GM10248 (cell line): ENCODE measurements around the gene KSR1.

Source experiments
- CTCF ChIA-PET: fragments of 300-600 bp; sonication (Branson Sonifier 250); formaldehyde crosslinking; extraction: SDS; loops from one replicate; lab custom pipeline; 2021; ENCODE audit warnings: antibody characterized with exemption; lab: Yijun Ruan, JAX
- POLR2A ChIA-PET: fragments of 350-650 bp; sonication (Branson Sonifier 250); formaldehyde crosslinking; extraction: SDS; loops from one replicate; lab custom pipeline; 2020; ENCODE audit warnings: antibody characterized with exemption; lab: Yijun Ruan, JAX
- DNase-seq: peaks from one replicate; pipeline ENCODE4 v3.0.0; 2012; ENCODE audit errors: extremely low spot score
- CTCF ChIP-seq: IDR thresholded peaks from 2 replicates; pipeline ENCODE4 v1.5.1; 2012; ENCODE audit warnings: mild to moderate bottlenecking, low read depth; ENCODE audit errors: extremely low read depth, missing control alignments, control extremely low read depth

The KSR1 gene

DNA sequence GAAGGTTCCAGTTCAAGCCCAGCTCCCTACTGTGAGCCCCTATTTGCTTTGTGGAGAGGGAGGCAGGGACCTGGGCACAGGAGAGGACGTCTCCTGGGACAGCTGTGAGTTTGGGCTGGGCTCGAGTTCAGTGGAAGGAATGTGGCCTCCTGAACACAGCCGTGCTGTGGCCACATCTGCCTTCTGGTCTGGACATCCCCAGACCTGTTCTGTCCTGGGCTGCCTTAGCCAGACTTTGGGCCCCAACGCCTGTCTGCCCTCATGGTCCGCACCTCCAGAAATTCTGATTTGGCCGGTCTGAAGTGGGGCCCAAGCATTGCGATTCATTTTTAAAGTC is 114.3 kb downstream of the KSR1 start:
- ChIA-PET POLR2A (no interaction called here), CTCF (interaction anchor here (1.2 to 11.6 kb wide), 5 partner anchors 8 to 30 kb away, joined by 3 to 125 read pairs (median 4); no protein-coding TSS in a partner anchor)
- no peak for DNase-seq
- no peak for TF ChIP-seq CTCF

DNA sequence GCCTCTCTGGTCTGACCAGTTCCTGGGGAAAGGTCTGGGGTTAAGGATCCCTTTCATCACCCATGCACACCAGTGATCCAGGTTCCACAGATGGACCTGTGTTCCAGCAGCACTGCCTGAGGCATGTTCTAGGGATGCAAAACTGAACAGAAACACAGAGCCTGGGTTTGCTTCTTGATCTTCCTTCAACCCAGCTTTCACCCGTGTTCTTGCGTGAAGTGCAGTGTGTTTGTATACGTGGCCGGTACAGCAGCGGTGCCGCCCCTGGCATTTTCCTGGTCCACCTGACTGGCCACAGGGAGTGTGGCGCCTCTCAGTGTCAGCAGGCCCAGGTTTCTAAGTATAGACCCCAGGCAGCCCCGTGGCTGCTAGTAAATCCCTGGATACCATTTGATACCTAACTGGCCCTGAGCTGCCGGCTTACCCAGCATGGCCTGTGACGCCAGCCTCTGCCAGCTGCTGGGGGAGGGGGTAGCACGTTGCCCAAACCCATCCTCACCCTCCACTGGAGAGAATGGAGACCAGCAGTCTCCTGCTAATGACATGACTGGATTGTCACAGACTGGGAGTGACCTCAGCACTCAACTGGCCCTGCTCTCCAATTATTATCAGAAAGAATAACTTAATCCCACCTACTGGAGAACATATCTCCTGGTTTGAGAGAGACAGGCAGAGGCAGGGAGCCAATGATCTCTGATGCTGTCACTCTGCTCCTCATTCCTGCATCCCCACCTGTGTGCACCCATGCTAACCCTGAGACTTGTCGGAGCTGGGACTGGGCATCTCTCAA is 115.5 kb downstream of the KSR1 start:
- no peak for TF ChIP-seq CTCF
- ChIA-PET CTCF (interaction anchor here (12.2 kb wide), 1 partner anchor 29 kb away, joined by 125 read pairs; no protein-coding TSS in a partner anchor), POLR2A (no interaction called here)
- DNase-seq, result no peak

GRCh38 chr17:27572665-27573064 is 116.4 kb downstream of the KSR1 start:
- ChIA-PET CTCF (interaction anchor here (2.6 to 12.2 kb wide), 2 partner anchors 27 to 28 kb away, joined by 8 to 125 read pairs; no protein-coding TSS in a partner anchor), POLR2A (no interaction called here)
- DNase-seq, result no peak
- no peak for TF ChIP-seq CTCF

GRCh38 chr17:27573548-27573947 is 117.3 kb downstream of the KSR1 start:
- no peak for TF ChIP-seq CTCF
- DNase-seq, result no peak
- POLR2A ChIA-PET, result no interaction called here
- CTCF ChIA-PET, result interaction anchor here (1.0 to 12.2 kb wide), 4 partner anchors 10 to 81 kb away, joined by 3 to 125 read pairs (median 6); no protein-coding TSS in a partner anchor

- ChIA-PET POLR2A (no interaction called here), CTCF (interaction anchor here (0.7 to 12.2 kb wide), 6 partner anchors 9 to 81 kb away, joined by 3 to 125 read pairs (median 6); no protein-coding TSS in a partner anchor)
- DNase-seq, result no peak
- TF ChIP-seq CTCF, result no peak
These were observed 117.8 kb downstream of the KSR1 start for GRCh38 chr17:27573971-27574525.

GRCh38 chr17:27575096-27575911 is 119.1 kb downstream of the KSR1 start:
- DNase-seq, result no peak
- CTCF ChIA-PET, result interaction anchor here (0.8 to 12.2 kb wide), 10 partner anchors 10 to 339 kb away, joined by 3 to 125 read pairs (median 3); partner anchors contain the start of gene KSR1
- POLR2A ChIA-PET, result interaction anchor here (0.6 kb wide), 1 partner anchor 77 kb away, joined by 8 read pairs; no protein-coding TSS in a partner anchor
- no peak for TF ChIP-seq CTCF
